Embryonic facial prominence (tissue), 1 donor: Measurements from ENCODE around the gene GPR173.
A peak's percentile ranks its signal among the peaks of the same experiment; 100 is the strongest.

Experiments used
- DNase-seq: peaks from one replicate; pipeline ENCODE4 v3.0.0-alpha.2; 2016; ENCODE audit errors: extremely low spot score

Gene GPR173

DNA sequence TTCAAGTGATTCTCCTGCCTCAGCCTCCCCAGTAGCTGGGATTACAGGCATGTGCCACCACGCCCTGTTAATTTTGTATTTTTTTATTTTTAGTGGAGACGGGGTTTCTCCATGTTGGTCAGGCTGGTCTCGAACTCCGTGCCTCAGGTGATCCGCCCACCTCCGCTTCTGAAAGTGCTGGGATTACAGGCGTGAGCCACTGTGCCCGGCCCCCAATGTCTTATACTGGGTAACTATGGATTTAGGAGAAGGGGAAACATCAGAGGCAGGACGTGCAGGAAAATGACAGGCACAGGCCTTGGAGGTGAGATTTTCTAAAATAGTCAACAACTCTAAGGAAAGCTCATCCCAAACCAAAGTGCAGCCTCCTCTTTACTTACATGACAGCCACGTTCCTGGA is 22.5 kb downstream of the GPR173 start:
- no peak for DNase-seq

GRCh38 chrX:53071604-53072417 is 23.2 kb downstream of the GPR173 start:
- DNase-seq = no peak

- DNase-seq = no peak
Observed at GRCh38 chrX:53072418-53073114, 24.0 kb downstream of the GPR173 start.

DNA sequence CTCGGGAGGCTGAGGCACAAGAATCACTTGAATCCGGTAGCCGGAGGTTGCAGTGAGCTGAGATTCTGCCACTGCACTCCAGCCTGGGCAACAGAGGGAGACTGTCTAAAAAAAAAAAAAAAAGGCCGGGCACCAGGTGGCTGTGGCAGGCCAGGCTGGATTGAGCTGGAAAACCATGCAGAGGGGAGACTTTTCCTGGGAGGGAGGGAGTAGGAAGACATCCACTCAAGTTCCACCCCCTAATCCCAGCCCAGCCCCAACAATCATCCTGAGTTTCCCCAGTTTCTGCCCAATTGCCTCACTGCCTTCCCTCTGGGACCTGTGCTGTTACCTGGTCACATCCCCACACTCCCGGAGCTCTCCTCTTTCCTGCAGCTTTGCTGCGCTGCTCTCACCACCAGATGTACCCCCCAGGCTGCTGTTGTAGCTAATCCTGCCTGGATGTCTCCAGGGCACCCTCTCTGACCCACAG is 24.6 kb downstream of the GPR173 start:
- no peak for DNase-seq

- no peak for DNase-seq
Observed at GRCh38 chrX:53075011-53075410, 26.4 kb downstream of the GPR173 start.

- no peak for DNase-seq
Observed at GRCh38 chrX:53076671-53077070, 28.1 kb downstream of the GPR173 start.

DNA sequence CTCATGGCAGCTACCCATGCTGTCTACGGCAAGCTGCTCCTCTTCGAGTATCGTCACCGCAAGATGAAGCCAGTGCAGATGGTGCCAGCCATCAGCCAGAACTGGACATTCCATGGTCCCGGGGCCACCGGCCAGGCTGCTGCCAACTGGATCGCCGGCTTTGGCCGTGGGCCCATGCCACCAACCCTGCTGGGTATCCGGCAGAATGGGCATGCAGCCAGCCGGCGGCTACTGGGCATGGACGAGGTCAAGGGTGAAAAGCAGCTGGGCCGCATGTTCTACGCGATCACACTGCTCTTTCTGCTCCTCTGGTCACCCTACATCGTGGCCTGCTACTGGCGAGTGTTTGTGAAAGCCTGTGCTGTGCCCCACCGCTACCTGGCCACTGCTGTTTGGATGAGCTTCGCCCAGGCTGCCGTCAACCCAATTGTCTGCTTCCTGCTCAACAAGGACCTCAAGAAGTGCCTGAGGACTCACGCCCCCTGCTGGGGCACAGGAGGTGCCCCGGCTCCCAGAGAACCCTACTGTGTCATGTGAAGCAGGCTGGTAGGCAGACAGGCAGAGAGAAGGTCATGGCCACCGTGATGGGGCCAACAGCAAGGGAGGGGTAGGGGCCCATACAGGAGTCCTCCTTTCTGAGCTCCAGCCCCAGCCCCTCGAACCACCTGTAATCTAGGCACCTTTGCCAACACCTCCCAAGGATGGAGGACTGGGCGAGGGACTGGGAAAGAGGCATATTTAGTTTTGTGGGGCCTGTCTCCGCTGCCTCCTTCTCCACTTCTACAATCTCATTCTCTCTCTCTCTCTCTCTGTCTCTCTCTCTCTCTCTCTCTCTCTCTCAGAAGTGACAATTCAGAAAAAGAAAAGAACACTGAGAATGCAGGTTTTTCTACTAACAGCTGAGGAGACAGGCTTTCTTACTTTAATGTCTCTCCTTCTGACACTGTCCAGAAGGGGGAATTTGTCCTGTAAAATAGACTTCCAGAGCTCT is 28.9 kb downstream of the GPR173 start:
- DNase-seq = no peak

- no peak for DNase-seq
Observed at GRCh38 chrX:53078943-53079342, 30.4 kb downstream of the GPR173 start.

GRCh38 chrX:53080628-53081580 is 32.3 kb downstream of the GPR173 start:
- no peak for DNase-seq

GRCh38 chrX:53081925-53082772 is 33.6 kb downstream of the GPR173 start, which contains the start of gene TSPYL2:
Gene TSPYL2 (plus strand): TSS chrX:53082367. CDS start chrX:53082499, 132 bp downstream.
- DNase-seq = peak; percentile 91

DNA sequence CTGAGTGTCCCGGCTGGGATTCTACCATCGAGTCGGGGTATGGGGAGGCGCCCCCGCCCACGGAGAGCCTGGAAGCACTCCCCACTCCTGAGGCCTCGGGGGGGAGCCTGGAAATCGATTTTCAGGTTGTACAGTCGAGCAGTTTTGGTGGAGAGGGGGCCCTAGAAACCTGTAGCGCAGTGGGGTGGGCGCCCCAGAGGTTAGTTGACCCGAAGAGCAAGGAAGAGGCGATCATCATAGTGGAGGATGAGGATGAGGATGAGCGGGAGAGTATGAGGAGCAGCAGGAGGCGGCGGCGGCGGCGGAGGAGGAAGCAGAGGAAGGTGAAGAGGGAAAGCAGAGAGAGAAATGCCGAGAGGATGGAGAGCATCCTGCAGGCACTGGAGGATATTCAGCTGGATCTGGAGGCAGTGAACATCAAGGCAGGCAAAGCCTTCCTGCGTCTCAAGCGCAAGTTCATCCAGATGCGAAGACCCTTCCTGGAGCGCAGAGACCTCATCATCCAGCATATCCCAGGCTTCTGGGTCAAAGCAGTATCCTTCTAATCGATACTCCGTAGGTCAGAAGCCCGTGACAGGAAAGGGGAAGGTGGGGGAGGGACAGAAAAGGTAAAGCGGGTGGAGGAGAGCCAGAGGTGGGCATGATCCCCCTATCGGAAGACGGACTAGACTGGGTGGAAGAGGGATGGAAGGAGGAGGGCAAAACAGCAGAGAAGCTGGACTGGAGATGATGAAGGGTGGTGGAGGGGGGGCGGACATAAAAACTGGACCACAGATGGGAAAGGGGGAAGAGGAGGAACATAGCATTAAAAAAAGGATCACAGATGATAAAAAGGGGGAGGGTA is 34.4 kb downstream of the GPR173 start:
- DNase-seq = no peak

GRCh38 chrX:53084043-53084570 is 35.5 kb downstream of the GPR173 start:
- no peak for DNase-seq

- no peak for DNase-seq
Observed at GRCh38 chrX:53084863-53085262, 36.3 kb downstream of the GPR173 start.

DNA sequence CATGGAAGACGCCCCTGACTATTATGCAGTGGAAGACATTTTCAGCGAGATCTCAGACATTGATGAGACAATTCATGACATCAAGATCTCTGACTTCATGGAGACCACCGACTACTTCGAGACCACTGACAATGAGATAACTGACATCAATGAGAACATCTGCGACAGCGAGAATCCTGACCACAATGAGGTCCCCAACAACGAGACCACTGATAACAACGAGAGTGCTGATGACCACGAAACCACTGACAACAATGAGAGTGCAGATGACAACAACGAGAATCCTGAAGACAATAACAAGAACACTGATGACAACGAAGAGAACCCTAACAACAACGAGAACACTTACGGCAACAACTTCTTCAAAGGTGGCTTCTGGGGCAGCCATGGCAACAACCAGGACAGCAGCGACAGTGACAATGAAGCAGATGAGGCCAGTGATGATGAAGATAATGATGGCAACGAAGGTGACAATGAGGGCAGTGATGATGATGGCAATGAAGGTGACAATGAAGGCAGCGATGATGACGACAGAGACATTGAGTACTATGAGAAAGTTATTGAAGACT is 37.2 kb downstream of the GPR173 start:
- DNase-seq = no peak

DNA sequence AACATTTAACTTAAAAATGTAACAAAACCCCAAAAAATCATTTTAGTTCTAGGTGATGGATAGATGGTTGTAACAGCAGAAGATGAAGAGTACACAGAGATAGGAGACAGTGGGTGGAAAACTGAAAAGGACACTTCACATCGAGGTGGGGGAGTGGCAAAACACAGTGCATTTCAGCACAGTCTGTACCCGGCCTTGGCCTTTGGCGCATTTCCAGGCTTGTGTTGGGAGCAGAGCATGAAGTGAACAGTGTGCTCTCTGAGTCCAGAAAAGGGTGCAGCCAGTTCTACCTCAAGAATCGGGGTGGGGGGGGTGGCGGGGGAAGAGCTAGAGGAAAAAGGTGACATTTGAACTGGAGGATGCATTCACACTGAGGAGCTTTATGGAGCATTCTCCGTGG is 37.9 kb downstream of the GPR173 start:
- no peak for DNase-seq

DNA sequence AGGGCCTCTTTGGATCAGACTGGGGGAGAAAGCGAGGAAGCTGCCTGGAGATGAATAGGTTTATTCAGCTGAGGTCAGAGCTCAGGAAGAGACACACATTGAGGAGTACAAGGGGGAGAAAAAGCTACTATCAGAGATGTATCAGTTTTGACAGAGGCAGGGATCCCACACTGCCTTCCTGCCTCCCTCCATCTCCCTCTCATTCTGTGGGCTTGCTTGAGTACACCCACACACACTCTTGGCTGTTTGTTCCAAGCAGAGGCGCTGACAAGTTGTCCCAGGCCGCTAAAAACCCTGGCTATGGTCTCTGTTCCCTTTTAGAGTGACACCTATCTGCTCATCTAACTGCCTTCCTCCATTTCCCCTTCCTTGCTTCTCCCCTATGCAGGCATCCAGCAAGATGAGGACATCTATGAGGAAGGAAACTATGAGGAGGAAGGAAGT is 38.8 kb downstream of the GPR173 start:
- DNase-seq = no peak

- peak; percentile 62 for DNase-seq
Observed at GRCh38 chrX:53088136-53088974, 39.8 kb downstream of the GPR173 start.
